Activated T-cell treated with anti-CD3 and anti-CD28 coated beads, Interleukin-2, amount 50 U/mL, for 24 hours (primary cell): ENCODE measurements around the gene SYVN1.

Experiments used
- DNase-seq: peaks from one replicate; pipeline ENCODE4 v3.0.0-alpha.2; 2020
- H3K27ac Mint-ChIP-seq: 2 replicates; pipeline ENCODE4 v1.8.0; 2020; ENCODE audit warnings: mild to moderate bottlenecking, mixed read lengths
- H3K27me3 Mint-ChIP-seq: 2 replicates; pipeline ENCODE4 v1.8.0; 2020; ENCODE audit warnings: mixed read lengths
- H3K36me3 Mint-ChIP-seq: 2 replicates; pipeline ENCODE4 v1.8.0; 2020; ENCODE audit warnings: low read depth, mixed read lengths
- H3K4me1 Mint-ChIP-seq: 2 replicates; pipeline ENCODE4 v1.8.0; 2020; ENCODE audit warnings: low read depth, mixed read lengths
- H3K4me3 Mint-ChIP-seq: 2 replicates; pipeline ENCODE4 v1.8.0; 2020; ENCODE audit warnings: mild to moderate bottlenecking, moderate library complexity, mixed read lengths
- H3K9me3 Mint-ChIP-seq: 2 replicates; pipeline ENCODE4 v1.8.0; 2020; ENCODE audit warnings: mixed read lengths

Gene SYVN1

DNA sequence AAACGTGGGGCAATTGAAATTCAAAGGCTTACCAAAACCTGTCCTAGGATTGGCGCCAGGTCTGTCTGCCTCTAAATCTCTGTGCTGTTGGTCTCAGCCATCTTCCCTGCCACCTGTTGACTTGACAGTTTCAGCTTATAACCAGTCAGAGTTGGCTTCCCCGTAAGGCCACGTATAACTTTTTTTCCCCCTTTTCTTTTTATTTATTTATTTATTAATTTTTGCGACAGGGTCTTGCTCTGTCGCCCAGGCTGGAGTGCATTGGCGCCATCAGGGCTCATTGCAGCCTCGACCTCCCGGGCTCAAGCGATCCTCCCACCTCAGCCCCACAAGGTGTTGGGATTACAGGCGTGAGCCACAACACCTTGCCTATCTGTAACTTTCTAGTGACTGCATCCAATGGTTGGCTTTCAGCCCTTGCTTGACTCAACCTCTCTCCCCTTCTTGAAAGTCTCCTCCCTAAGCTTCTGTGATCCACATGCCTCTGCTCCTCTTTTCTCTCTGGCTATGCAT lies 1.4 kb upstream of the SYVN1 start:
- Mint-ChIP-seq H3K27ac (peak overlapping the region; percentile 99), H3K4me3 (peak overlapping the region; percentile 97), H3K27me3 (no peaks in the 10 kb centered on the region), H3K36me3 (peaks cover 48% of the 10 kb centered on the region), H3K9me3 (no peaks in the 10 kb centered on the region), H3K4me1 (peaks cover 33% of the 10 kb centered on the region)
- DNase-seq: no peak

DNA sequence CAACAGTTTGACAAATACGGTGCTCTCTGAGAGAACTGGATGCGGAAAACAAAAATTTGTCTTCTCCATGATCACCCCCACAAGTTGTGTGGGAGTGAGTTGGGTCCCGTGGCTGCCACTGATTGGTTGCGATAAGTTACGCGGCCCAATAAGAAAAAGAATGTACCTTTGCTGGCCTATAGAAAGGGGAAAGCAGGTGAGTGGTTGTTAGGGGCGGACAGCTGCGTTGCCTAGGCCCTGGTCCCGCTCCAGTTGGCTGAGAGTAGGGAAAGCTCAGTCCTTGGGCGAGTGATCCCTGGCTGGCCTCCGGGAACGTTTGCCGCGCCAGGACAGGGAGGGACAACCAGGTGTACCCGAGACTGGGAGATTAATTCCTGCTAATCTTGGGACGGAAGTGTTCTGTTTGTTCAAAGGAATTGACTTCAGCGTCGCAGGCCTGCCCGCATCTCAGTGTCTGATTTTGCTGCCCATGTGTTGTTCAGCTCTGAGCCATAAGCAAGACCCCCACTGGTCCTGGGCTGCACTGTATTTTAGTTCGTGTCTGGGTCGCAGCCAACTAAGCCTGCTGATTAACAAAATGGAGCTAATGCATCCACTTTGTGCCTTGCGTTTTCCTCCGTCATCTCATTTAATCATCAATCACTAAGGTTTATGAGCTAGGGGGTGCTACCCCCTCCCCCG lies 773 bp upstream of the SYVN1 start:
- Mint-ChIP-seq H3K36me3 (peaks cover 54% of the 10 kb centered on the region), H3K27me3 (no peaks in the 10 kb centered on the region), H3K4me1 (peaks cover 33% of the 10 kb centered on the region), H3K27ac (peak overlapping the region; percentile 99), H3K4me3 (peak overlapping the region; percentile 97), H3K9me3 (no peaks in the 10 kb centered on the region)
- peak; percentile 83 for DNase-seq

DNA sequence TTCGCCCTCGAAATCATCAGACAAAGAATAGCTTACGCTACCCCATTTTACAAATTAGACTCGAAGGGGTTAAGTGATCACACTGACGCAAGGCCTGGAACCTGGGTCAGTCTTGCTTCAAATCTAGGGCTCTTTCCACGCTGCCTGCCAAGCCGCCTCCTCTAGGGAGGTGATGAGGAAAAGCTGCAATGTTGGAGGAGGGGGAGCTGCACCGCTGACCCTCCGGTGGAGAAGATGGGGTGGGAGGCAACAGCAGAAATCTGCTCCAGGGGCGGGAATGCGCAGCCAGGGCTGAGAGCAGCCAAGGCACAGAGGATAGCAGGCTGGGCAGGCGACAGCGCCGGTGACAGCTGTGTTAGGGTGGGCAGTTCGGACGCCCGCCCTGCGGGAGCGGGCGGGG lies 595 bp downstream of the SYVN1 start:
- peak overlapping the region; percentile 99 for H3K27ac Mint-ChIP-seq
- H3K4me1 Mint-ChIP-seq: peaks cover 33% of the 10 kb centered on the region
- peaks cover 67% of the 10 kb centered on the region for H3K36me3 Mint-ChIP-seq
- no peak for DNase-seq
- H3K27me3 Mint-ChIP-seq: no peaks in the 10 kb centered on the region
- no peaks in the 10 kb centered on the region for H3K9me3 Mint-ChIP-seq
- peak overlapping the region; percentile 97 for H3K4me3 Mint-ChIP-seq

DNA sequence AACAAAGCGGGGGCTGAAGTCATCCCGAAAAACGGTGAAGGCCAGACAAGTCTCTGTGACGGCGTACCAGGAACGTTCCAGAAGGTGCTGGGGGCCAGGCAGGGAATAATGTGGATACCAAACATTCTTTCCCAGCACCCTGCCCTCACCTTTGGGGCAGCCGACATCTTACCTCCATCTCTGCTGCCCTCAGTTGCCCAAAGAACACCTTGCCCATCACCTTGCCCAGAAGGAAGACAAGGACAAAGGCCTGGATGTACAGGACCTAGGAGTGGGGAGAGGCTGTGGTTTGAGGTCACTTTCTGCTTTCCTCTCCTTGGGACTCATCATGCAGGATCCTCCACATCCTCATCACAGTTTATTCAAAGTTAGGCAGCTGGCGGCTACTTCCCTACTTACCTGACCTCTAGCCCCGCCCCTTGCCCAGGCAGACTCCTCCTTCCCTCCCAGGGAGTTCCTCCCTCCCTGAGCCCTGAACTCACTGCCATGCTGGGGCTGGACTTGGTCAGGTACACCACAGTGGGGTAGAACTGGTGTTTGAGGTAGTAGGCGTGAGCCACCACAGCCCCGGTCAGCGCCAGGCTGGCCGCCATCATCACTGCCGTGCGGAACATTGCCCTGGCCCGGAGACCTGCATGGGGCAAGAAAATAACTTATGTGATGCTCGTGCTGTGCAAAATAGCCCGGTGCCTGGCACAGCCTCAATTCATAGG lies 1.2 kb downstream of the SYVN1 start:
- Mint-ChIP-seq H3K4me3 (peak overlapping the region; percentile 97), H3K36me3 (peaks cover 73% of the 10 kb centered on the region), H3K9me3 (no peaks in the 10 kb centered on the region), H3K27me3 (no peaks in the 10 kb centered on the region), H3K27ac (peak overlapping the region; percentile 99), H3K4me1 (peaks cover 33% of the 10 kb centered on the region)
- peak; percentile 73 for DNase-seq

DNA sequence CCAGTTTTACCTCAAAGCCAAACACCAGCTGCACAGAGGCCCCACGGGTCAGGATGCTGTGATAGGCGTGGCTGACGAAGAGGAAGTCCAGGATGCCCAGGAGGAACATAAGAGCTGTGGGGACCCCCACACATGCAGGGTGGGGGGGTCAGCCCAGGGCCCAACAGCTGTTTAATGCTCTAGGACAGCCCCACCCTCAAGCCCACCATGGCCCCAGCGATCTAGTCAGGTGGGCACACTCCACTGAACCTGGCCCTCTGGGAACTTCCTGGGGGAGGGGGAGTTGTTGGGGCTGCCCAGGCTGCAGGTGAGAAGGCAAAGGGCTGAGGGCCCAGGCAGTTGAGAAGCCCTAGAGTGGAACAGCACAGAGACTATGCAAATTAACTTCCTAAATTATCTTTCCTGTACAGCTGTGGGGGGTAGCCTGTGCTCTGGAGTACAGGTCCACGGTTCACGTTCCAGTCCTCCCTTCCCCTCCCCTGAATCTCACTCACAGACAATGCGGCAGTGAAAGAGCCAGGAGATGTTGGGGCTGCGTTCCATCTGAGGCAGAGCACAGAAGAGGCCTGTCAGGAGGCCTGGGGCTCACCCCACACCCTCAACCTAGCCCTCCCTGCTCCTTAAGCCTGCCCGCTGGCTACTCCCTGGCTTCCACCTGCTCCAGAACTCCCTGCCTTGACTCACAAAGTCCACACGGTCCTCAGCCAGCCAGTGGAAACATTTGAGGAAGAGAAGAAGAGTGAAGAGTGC lies 1.9 kb downstream of the SYVN1 start:
- H3K4me3 Mint-ChIP-seq: peak overlapping the region; percentile 97
- H3K36me3 Mint-ChIP-seq: peaks cover 80% of the 10 kb centered on the region
- DNase-seq: no peak
- peaks cover 33% of the 10 kb centered on the region for H3K4me1 Mint-ChIP-seq
- H3K27me3 Mint-ChIP-seq: no peaks in the 10 kb centered on the region
- H3K9me3 Mint-ChIP-seq: no peaks in the 10 kb centered on the region
- peak overlapping the region; percentile 99 for H3K27ac Mint-ChIP-seq

DNA sequence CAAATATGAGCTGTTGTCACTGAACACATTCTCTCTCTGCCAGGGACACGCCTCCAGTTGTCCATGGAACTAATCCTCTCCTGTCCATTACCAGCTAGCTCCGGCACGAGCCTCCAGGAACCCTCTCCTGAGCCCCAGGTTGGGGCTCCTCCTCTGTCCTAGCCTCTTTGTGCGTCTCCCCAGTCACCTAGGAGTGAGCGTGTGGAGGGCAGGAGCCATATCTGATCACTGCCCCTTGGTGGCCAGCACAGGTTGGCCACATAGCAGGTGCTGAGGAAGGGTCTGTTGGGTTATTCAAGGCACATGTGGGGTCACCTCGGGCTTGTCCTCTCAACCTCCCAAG lies 2.5 kb downstream of the SYVN1 start:
- peaks cover 33% of the 10 kb centered on the region for H3K4me1 Mint-ChIP-seq
- peaks cover 86% of the 10 kb centered on the region for H3K36me3 Mint-ChIP-seq
- H3K27ac Mint-ChIP-seq: peak overlapping the region; percentile 99
- no peaks in the 10 kb centered on the region for H3K27me3 Mint-ChIP-seq
- no peak overlapping the region for H3K4me3 Mint-ChIP-seq
- H3K9me3 Mint-ChIP-seq: no peaks in the 10 kb centered on the region
- no peak for DNase-seq

DNA sequence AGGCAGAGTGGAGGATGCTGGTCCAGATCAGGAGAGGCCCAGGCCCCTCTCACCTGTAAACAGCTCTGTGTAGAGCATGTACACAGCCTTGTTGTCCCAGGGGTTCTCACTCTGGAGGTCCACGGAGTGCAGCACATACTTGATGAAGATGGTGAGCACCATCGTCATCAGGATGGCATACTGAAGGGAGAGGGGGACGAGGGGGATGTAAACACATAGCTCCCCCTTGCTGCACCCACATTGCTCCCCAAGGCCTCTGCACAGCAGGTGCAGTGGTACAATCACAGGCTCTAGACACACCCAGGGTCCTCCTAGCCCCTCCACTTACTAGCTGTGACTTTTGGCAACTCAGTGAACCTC lies 2.9 kb downstream of the SYVN1 start:
- DNase-seq: no peak
- H3K9me3 Mint-ChIP-seq: no peaks in the 10 kb centered on the region
- H3K36me3 Mint-ChIP-seq: peaks cover 90% of the 10 kb centered on the region
- no peaks in the 10 kb centered on the region for H3K27me3 Mint-ChIP-seq
- no peak overlapping the region for H3K4me3 Mint-ChIP-seq
- peaks cover 30% of the 10 kb centered on the region for H3K4me1 Mint-ChIP-seq
- peak overlapping the region; percentile 99 for H3K27ac Mint-ChIP-seq

DNA sequence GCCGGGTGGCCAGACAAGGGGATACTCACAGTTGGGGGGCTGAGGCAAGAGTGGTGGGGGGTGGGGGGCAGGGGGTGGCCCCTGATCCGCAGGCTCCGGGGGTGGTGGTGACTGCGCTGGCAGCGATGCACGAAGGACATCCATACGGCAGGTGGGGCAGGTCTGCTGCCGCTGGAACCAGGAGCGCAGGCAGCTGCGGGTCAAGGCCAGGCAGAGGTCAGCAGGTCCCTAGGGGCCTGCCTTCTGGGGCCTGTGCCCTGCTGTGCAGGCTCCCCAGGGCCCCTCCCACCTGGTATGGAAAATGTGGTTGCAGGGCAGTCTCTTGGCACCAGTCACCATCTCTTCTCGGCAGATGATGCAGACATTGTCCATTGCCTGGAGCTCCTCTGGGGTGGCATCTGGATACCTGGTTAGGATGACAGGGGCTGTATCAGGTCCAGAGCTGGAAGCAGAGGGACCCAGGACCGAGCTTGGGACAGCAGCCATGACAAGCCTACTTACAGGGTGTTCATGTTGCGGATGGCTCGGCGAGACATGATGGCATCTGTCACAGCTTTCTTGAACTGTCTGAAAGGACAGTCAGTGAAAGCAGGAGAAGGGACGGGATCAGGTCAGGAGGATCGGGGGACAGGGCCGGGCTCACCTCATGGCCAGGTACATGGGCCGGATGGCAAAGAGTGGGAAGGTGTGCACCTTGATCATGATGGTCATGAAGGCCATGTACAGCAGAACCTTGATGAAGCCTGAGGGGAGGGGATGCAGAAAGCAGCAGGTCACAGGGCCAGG lies 3.5 kb downstream of the SYVN1 start:
- Mint-ChIP-seq H3K36me3 (peaks cover 96% of the 10 kb centered on the region), H3K27ac (peak overlapping the region; percentile 70), H3K4me3 (no peak overlapping the region), H3K27me3 (no peaks in the 10 kb centered on the region), H3K4me1 (peaks cover 24% of the 10 kb centered on the region), H3K9me3 (no peaks in the 10 kb centered on the region)
- DNase-seq: no peak

DNA sequence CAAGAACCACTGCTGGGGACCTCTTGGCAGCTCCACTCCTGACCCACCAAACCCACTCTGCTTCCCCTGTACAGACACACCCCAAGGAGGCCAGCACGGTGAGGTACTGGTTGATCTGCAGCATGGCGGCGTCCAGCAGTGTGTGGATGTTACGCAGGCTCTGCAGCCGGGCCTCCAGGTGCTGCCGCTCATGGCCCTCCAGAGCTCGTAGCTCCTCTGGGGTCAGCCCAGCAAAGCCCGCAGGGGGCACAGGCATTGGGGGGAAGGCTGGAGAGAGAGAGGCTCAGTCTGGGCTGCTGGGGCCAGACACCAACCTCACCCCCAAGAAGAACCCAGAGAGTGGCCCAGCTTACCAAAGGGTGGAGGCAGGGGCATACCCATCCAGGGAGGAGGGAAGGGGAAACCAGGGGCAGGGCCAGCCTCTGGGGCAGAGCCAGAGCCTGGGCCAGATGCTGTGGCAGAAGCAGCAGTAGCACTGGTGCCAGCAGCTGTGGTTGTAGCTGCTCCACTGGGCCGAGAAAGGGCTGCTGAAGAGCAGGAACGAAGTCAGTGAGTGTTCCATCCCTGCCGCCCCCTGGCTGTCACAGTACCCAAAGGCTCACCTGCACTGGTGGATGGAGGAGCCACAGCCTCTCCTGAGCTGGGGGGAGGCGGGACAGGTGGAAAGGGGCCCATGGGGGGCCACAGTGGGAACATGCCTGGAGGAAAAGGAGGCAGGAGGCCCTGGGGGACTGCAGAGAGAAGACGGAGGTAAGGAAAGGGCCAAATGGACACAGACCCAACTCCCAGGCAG lies 4.5 kb downstream of the SYVN1 start:
- Mint-ChIP-seq H3K4me1 (peaks cover 18% of the 10 kb centered on the region), H3K4me3 (no peak overlapping the region), H3K27me3 (no peaks in the 10 kb centered on the region), H3K27ac (no peak overlapping the region), H3K36me3 (peaks cover 100% of the 10 kb centered on the region), H3K9me3 (no peaks in the 10 kb centered on the region)
- DNase-seq: peak; percentile 27

DNA sequence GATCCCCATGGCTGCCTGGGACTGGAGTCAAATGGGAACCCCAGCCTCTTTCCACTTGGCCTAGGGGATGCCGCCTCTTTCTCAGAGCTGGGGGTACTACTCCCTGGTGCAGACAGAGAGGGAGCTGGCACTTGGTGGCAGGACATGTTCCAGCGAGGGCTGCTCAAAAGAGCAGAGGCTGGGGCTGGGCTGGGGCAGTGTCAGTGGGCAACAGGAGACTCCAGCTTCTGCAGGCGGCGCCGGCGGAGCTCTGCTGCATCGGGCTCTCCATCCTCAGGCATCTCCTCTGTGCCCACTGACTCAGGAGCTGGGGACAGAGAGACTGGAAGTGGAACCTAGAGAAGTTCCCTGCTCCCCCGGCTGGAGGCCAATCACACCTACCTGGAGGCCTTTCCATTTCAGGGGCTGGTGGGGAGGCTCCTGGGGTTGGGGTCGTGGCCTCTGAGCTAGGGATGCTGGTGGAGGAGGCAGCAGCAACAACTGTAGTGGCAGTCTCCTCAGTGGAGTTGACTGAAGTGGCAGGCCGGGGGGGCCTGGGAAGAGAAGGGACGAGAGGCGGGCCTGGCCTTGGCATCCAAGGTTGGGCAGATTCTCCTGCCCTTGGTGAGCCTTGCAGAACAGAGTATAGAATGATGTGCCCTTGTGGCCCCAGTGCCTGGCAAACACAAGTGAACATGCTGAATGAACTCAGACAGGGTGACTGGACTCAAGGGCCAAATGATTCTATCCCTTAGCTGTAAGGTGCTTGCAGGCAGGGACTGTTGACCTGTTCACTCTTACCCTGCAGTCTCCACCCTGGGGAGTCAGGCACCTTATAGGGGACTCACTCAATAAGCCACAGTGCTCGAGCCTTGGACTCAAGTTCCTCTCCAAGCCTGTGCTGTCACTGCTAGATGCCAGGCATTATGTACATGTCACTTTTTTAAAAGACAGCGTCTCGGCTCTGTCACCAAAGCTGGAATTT lies 5.9 kb downstream of the SYVN1 start:
- H3K9me3 Mint-ChIP-seq: no peaks in the 10 kb centered on the region
- peak; percentile 28 for DNase-seq
- H3K36me3 Mint-ChIP-seq: peaks cover 98% of the 10 kb centered on the region
- H3K27ac Mint-ChIP-seq: peak overlapping the region; percentile 55
- no peaks in the 10 kb centered on the region for H3K27me3 Mint-ChIP-seq
- H3K4me3 Mint-ChIP-seq: no peak overlapping the region
- H3K4me1 Mint-ChIP-seq: peaks cover 28% of the 10 kb centered on the region

DNA sequence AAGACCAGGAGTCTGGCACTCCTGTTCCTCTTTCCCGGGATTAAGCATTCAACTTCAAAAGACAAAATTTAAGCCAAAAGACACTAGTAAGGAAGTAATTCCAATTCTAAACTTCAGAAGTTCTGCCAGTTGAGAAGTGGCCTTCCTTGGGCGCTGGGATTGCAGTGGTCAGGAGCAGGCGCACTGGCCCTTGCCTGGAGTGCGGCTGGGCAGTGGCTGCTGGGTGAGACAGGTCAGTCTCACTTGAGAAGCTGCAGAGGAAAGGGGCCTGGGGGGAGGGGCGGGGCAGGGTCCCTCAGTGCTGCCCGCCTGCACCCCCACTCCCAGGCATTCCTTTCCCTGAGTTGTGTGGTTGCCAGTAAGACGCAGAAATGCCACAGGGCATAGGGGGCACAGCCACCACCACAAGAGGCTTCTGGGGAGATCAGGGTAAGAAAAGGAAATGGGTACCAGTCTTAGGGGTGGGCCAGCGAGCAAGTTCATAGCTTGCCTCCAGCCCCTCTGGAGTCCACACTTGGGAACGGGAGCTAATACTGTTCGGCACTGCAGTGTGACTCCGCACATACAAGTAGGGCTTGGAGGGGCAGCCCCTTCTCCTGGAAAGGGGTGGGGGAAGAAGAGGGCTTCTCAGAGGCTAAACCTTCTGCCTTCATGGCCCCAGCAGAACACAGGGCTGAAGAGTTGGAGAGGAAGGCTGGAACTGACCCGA lies 6.7 kb downstream of the SYVN1 start:
- peak; percentile 28 for DNase-seq
- H3K4me3 Mint-ChIP-seq: no peak overlapping the region
- H3K27me3 Mint-ChIP-seq: no peaks in the 10 kb centered on the region
- H3K9me3 Mint-ChIP-seq: no peaks in the 10 kb centered on the region
- H3K27ac Mint-ChIP-seq: peak overlapping the region; percentile 22
- peaks cover 94% of the 10 kb centered on the region for H3K36me3 Mint-ChIP-seq
- peaks cover 26% of the 10 kb centered on the region for H3K4me1 Mint-ChIP-seq

DNA sequence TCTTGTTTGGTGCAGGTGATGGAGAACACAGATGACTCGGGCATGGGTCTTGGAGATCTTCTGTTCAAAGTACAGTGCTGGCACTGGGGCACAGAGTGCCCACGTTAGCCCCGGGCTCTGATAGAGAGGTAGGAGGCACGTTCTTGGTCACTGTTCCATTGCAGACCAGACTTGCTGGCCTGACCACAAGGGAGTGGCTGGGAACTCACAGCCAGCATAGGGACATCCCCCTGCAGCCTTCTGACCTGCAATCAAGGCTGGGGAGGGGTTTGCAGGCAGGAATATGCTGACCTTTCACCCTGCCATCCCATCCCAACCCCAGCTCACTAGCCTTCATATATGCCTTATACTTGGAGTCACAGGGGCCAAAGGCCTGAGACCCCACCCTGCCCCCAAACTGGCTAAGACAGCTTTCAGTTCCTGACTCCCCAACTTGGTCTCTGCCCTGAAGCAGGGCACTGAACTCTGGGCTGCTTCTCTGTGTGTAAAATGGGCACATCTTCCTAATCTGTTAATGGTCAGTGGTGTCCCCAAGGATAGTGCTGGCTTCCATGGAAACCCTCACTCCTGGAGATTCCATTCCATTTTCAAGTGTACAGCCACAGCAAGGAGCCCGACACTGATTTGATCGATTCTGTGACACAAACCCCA lies 7.6 kb downstream of the SYVN1 start:
- no peak for DNase-seq
- peaks cover 94% of the 10 kb centered on the region for H3K36me3 Mint-ChIP-seq
- H3K9me3 Mint-ChIP-seq: no peaks in the 10 kb centered on the region
- H3K27me3 Mint-ChIP-seq: no peaks in the 10 kb centered on the region
- H3K4me1 Mint-ChIP-seq: peaks cover 26% of the 10 kb centered on the region
- H3K4me3 Mint-ChIP-seq: no peak overlapping the region
- peak overlapping the region; percentile 68 for H3K27ac Mint-ChIP-seq
